Esophagus muscularis mucosa (tissue), 4 donors: ENCODE results near the gene ERC2. TPM values are rescaled to one million over a fixed set of nuclear protein-coding genes. Genes with fewer than 3 reads are reported as not detected.

Experiments used
- DNase-seq: peaks from one replicate; pipeline ENCODE4 v3.0.0-alpha.2; 2017; ENCODE audit errors: extremely low spot score
- H3K27ac ChIP-seq, 4 donors: fragments of 200-600 bp; sonication (generic); replicated peaks in 1 of 4; 1 replicate in 3 of 4; 2 replicates in 1 of 4; pipeline ENCODE4 v1.5.1; 2016 to 2019; ENCODE audit warnings: mild to moderate bottlenecking in 1 of 4
- H3K27me3 ChIP-seq, 4 donors: fragments of 200-600 bp; sonication (generic); one replicate each; pipeline versions ENCODE4 v1.5.1 to v1.6.0; 2016 to 2019
- H3K36me3 ChIP-seq, 4 donors: fragments of 200-600 bp; sonication (generic); one replicate each; pipeline ENCODE4 v1.5.1; 2016 to 2019
- H3K4me1 ChIP-seq, 4 donors: fragments of 200-600 bp; sonication (generic); one replicate each; pipeline ENCODE4 v1.5.1; 2016 to 2019
- H3K4me3 ChIP-seq, 4 donors: fragments of 200-600 bp; sonication (generic); 1 replicate in 2 of 4; 2 replicates in 2 of 4; pipeline ENCODE4 v1.5.1; 2016 to 2019; ENCODE audit warnings: mild to moderate bottlenecking in 4 of 4, moderate library complexity in 1 of 4
- H3K9me3 ChIP-seq, 4 donors: fragments of 200-600 bp; sonication (generic); 1 replicate in 3 of 4; 2 replicates in 1 of 4; pipeline ENCODE4 v1.5.1; 2016 to 2019
- CTCF ChIP-seq, 3 experiments: fragments of 200-600 bp in 2 of 3; fragments of 450-650 bp in 1 of 3; sonication (generic) in 2 of 3; IDR thresholded peaks; one replicate each; pipeline ENCODE4 v1.5.1; 2017 to 2019; ENCODE audit warnings: antibody characterized with exemption in 3 of 3, mild to moderate bottlenecking in 2 of 3, moderate library complexity in 1 of 3
- EP300 ChIP-seq: sonication (generic); formaldehyde crosslinking; IDR thresholded peaks from one replicate; pipeline ENCODE4 v1.6.1; 2017; ENCODE audit warnings: antibody characterized with exemption
- POLR2A ChIP-seq: fragments of 450-650 bp; IDR thresholded peaks from one replicate; pipeline ENCODE4 v1.6.1; 2017; ENCODE audit warnings: antibody characterized with exemption, moderate library complexity, mild to moderate bottlenecking, low read depth
- POLR2AphosphoS5 ChIP-seq, 2 donors: sonication (generic); formaldehyde crosslinking; IDR thresholded peaks; one replicate each; pipeline ENCODE4 v1.6.1; 2017; ENCODE audit warnings: antibody characterized with exemption in 2 of 2
- WGBS: methylation state at CpG from one replicate; pipeline ENCODE4 v1.1.5; 2018; 5-methylcytosine and 5-hydroxymethylcytosine counted together
- intact Hi-C: fragments of 100-400 bp; cut with DNase I; formaldehyde crosslinking; loops from one replicate; pipeline ENCODE4 v1.15.1; 2023
- total RNA-seq, 4 donors: library from RNA; depleted of rRNA; stranded (reverse); fragments of >200 nt; gene quantifications; one replicate each; pipeline versions ENCODE4 v1.1.0 to v1.2.1, GENCODE V29; 2016

ERC2 gene
- total RNA-seq, 4 donors from 2014 or later = 0.42 to 2.0 (median 1.5) TPM

GRCh38 chr3:56064684-56065083, 403.6 kb downstream of the ERC2 start:
- Histone ChIP-seq H3K27me3 (no peaks in the 10 kb centered on the region), H3K4me3 (no peak overlapping the region), H3K36me3 (no peaks in the 10 kb centered on the region), H3K27ac (no peak overlapping the region), H3K4me1 (no peaks in the 10 kb centered on the region), H3K9me3 (peaks cover 0 to 4% (median 0%) of the 10 kb centered on the region in 4 donors)
- no peak for DNase-seq
- intact Hi-C loops = no loop called here
- TF ChIP-seq EP300 (no peak), CTCF (IDR thresholded peaks at IDR 0.05) (no peak), POLR2A (no peak), POLR2AphosphoS5 (IDR thresholded peaks at IDR 0.05) (no peak)

GRCh38 chr3:56061279-56061626, 407.0 kb downstream of the ERC2 start:
- no peak for DNase-seq
- TF ChIP-seq POLR2A (no peak), POLR2AphosphoS5 (IDR thresholded peaks at IDR 0.05) (no peak), CTCF (IDR thresholded peaks at IDR 0.05) (no peak), EP300 (no peak)
- intact Hi-C loops = no loop called here
- Histone ChIP-seq H3K9me3 (peaks cover 0 to 3% (median 0%) of the 10 kb centered on the region in 4 donors), H3K27me3 (no peaks in the 10 kb centered on the region), H3K4me1 (no peaks in the 10 kb centered on the region), H3K27ac (no peak overlapping the region), H3K4me3 (no peak overlapping the region), H3K36me3 (no peaks in the 10 kb centered on the region)
- 71% methylated on average over 2 of the region's 2 CpGs for WGBS

- intact Hi-C loops = no loop called here
- no peak overlapping the region for H3K27ac ChIP-seq
- H3K4me3 ChIP-seq = no peak overlapping the region
- no peaks in the 10 kb centered on the region for H3K4me1 ChIP-seq
- 87% methylated on average over 6 of the region's 6 CpGs for WGBS
- TF ChIP-seq CTCF (IDR thresholded peaks at IDR 0.05) = no peak
- TF ChIP-seq POLR2AphosphoS5 (IDR thresholded peaks at IDR 0.05) = no peak
- TF ChIP-seq POLR2A = no peak
- TF ChIP-seq EP300 = no peak
- H3K9me3 ChIP-seq = no peaks in the 10 kb centered on the region
- no peaks in the 10 kb centered on the region for H3K36me3 ChIP-seq
- no peaks in the 10 kb centered on the region for H3K27me3 ChIP-seq
- DNase-seq = no peak
These were observed 407.6 kb downstream of the ERC2 start for GRCh38 chr3:56060521-56061278.

GRCh38 chr3:56059731-56060130, 408.5 kb downstream of the ERC2 start:
- Histone ChIP-seq H3K36me3 (no peaks in the 10 kb centered on the region), H3K4me1 (no peaks in the 10 kb centered on the region), H3K9me3 (no peaks in the 10 kb centered on the region), H3K4me3 (no peak overlapping the region), H3K27ac (no peak overlapping the region), H3K27me3 (no peaks in the 10 kb centered on the region)
- no peak for DNase-seq
- intact Hi-C loops = no loop called here
- WGBS = 88% methylated on average over 1 of the region's 1 CpG
- no peak for TF ChIP-seq POLR2A
- TF ChIP-seq POLR2AphosphoS5 (IDR thresholded peaks at IDR 0.05) = no peak
- no peak for TF ChIP-seq CTCF (IDR thresholded peaks at IDR 0.05)
- no peak for TF ChIP-seq EP300

GRCh38 chr3:56055951-56056350, 412.3 kb downstream of the ERC2 start:
- intact Hi-C loops = no loop called here
- TF ChIP-seq POLR2AphosphoS5 (IDR thresholded peaks at IDR 0.05) (no peak), CTCF (IDR thresholded peaks at IDR 0.05) (no peak), EP300 (no peak), POLR2A (no peak)
- H3K27me3 ChIP-seq = no peaks in the 10 kb centered on the region
- no peak overlapping the region for H3K27ac ChIP-seq
- H3K4me3 ChIP-seq = no peak overlapping the region
- H3K4me1 ChIP-seq = no peaks in the 10 kb centered on the region
- DNase-seq = no peak
- H3K36me3 ChIP-seq = no peaks in the 10 kb centered on the region
- no peaks in the 10 kb centered on the region for H3K9me3 ChIP-seq
